Kidney (tissue), 14 donors: ENCODE results near the gene FAM13A. TPM values are rescaled to one million over a fixed set of nuclear protein-coding genes. Genes with fewer than 3 reads are reported as not detected.
A peak's percentile ranks its signal among the peaks of the same experiment; 100 is the strongest.

Source experiments
- DNase-seq, 5 donors: peaks; one replicate each; pipeline ENCODE4 v3.0.0-alpha.2; 2013 to 2020
- FAIRE-seq: peaks from 2 replicates; lab custom pipeline; 2012; peaks lifted over from hg19 to GRCh38; lab: Jason Lieb, UNC
- H3K27ac ChIP-seq, 2 donors: one replicate each; pipeline ENCODE4 v1.7.0; 2013; ENCODE audit warnings: low read depth in 2 of 2, low read length in 2 of 2, inconsistent platforms in 1 of 2
- H3K27me3 ChIP-seq: one replicate; pipeline ENCODE4 v1.7.1; 2013; ENCODE audit warnings: low read length, inconsistent platforms; ENCODE audit not compliant: control insufficient read depth, insufficient read depth
- H3K36me3 ChIP-seq, 3 donors: one replicate each; pipeline versions ENCODE4 v1.7.0 to v1.7.1; 2013; ENCODE audit warnings: low read length in 3 of 3, control low read depth in 1 of 3, inconsistent platforms in 1 of 3; ENCODE audit not compliant: insufficient read depth in 3 of 3, control insufficient read depth in 2 of 3
- H3K4me1 ChIP-seq, 3 donors: one replicate each; pipeline versions ENCODE4 v1.7.0 to v1.7.1; 2013; ENCODE audit warnings: low read length in 3 of 3, inconsistent platforms in 1 of 3, low read depth in 1 of 3; ENCODE audit not compliant: control insufficient read depth in 2 of 3, insufficient read depth in 2 of 3
- H3K4me3 ChIP-seq, 3 donors: one replicate each; pipeline versions ENCODE4 v1.7.0 to v1.8.1; 2013; ENCODE audit warnings: low read length in 3 of 3, control low read depth in 1 of 3, inconsistent platforms in 1 of 3
- H3K9ac ChIP-seq, 3 donors: one replicate each; pipeline versions ENCODE4 v1.7.0 to v1.7.1; 2013; ENCODE audit warnings: low read length in 3 of 3, control low read depth in 1 of 3, inconsistent platforms in 1 of 3
- H3K9me3 ChIP-seq, 3 donors: one replicate each; pipeline versions ENCODE4 v1.7.0 to v1.7.1; 2013; ENCODE audit warnings: low read length in 3 of 3, control low read depth in 1 of 3, inconsistent platforms in 1 of 3; ENCODE audit not compliant: control insufficient read depth in 2 of 3, insufficient read depth in 1 of 3
- CTCF ChIP-seq: IDR thresholded peaks from 3 replicates; pipeline ENCODE4 v1.5.1; 2012; ENCODE audit warnings: mild to moderate bottlenecking, moderate library complexity, borderline replicate concordance; ENCODE audit not compliant: insufficient read depth; ENCODE audit errors: extremely low read depth
- intact Hi-C: fragments of 100-400 bp; cut with DNase I; formaldehyde crosslinking; loops from one replicate; pipeline ENCODE4 v1.11.1; 2022
- polyA plus RNA-seq: library from polyadenylated mRNA; stranded (reverse); fragments of 350-450 nt; fragmentation: Illumina TruSeq; extraction: RNeasy Lipid Tissue Mini Kit (QIAGEN cat#74804); gene quantifications from one replicate; pipeline ENCODE4 v1.2.3, GENCODE V29; 2014; ENCODE audit warnings: low read depth, low replicate concordance; ENCODE audit not compliant: insufficient read depth
- total RNA-seq: library from RNA; stranded (reverse); fragmentation: NEBNext Ultra II Directional; extraction: Animal tissue kit (Norgen Biotek cat#: 25700); gene quantifications from one replicate; pipeline ENCODE4 v1.2.1, GENCODE V29; 2021
- donor health status: control.
- donor health status: control.
- donor health status: control.
- donor health status: control.
- donor health status: control.
- donor health status: DM: yes; HTN: yes; CAD: no.
- donor health status: Normal renal cell carcinoma (clear cell type).

The FAM13A gene
- total and polyA plus RNA-seq, 2 donors from 2014 or later: 12.9 to 48.3 TPM

- DNase-seq: peak in 2 of 5 donors; percentile 22 to 33
- no peak for FAIRE-seq
- TF ChIP-seq CTCF: no peak
- H3K27me3 ChIP-seq: no peaks in the 10 kb centered on the region
- no peaks in the 10 kb centered on the region for H3K9me3 ChIP-seq
- peak overlapping the region in 1 of 3 donors; percentile 67 for H3K9ac ChIP-seq
- H3K4me1 ChIP-seq: peaks cover 0 to 18% (median 9%) of the 10 kb centered on the region in 3 donors
- peak overlapping the region in 2 of 3 donors; percentile 70 to 72 for H3K4me3 ChIP-seq
- peaks cover 0 to 4% (median 0%) of the 10 kb centered on the region in 3 donors for H3K36me3 ChIP-seq
- intact Hi-C loops: no loop called here
- peak overlapping the region; percentile 3 to 7 for H3K27ac ChIP-seq
These were observed 297.7 kb downstream of the FAM13A start for GRCh38 chr4:88759039-88759894.

DNA sequence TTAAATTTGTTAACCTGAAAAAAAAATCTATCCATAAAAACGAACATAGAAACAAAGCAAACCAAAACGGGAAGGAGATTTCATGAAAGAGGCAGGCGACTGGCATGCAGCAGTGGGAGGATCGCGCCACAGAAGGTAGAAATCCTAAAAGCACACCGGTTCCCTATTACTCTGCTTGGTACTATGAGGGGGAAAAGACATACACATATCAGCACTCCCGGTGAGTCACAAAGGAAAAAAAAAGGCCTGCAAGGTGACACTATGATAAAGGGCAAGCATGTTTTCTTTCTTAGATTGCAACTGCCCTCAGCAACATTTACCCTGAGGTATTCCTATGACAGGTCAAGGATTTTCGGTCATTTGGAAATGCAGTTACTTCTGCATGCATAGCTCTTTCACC lies 298.7 kb downstream of the FAM13A start:
- Histone ChIP-seq H3K4me3 (peak overlapping the region in 2 of 3 donors; percentile 70 to 72), H3K27ac (peak overlapping the region; percentile 8 to 48), H3K9me3 (no peaks in the 10 kb centered on the region), H3K9ac (peak overlapping the region in 1 of 3 donors; percentile 67), H3K4me1 (peaks cover 0 to 22% (median 9%) of the 10 kb centered on the region in 3 donors), H3K27me3 (no peaks in the 10 kb centered on the region), H3K36me3 (peaks cover 0 to 4% (median 0%) of the 10 kb centered on the region in 3 donors)
- intact Hi-C loops: no loop called here
- no peak for TF ChIP-seq CTCF
- DNase-seq: no peak
- FAIRE-seq: no peak

DNA sequence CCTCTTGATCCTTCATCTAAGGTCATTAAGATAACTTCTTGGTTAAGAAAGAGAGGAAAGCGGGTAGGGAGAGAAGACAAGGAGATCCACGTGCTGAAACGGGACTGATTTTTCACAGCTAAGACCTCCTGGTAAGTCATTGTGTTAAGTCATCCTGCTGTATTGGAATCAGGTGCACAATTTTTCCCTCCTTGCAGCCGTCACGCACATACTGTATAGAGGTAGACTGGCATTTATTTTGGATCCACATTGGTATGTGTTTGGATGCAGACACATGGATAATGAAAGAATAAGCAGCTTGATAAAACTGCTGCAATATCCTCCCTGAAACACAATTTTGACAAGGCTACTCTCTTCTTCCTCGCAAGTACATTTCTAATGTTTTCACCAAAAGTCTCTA lies 299.2 kb downstream of the FAM13A start:
- Histone ChIP-seq H3K9me3 (no peaks in the 10 kb centered on the region), H3K4me3 (peak overlapping the region in 2 of 3 donors; percentile 70 to 72), H3K9ac (peak overlapping the region in 1 of 3 donors; percentile 67), H3K4me1 (peaks cover 0 to 22% (median 9%) of the 10 kb centered on the region in 3 donors), H3K27ac (peak overlapping the region; percentile 8 to 48), H3K27me3 (no peaks in the 10 kb centered on the region), H3K36me3 (peaks cover 0 to 4% (median 0%) of the 10 kb centered on the region in 3 donors)
- TF ChIP-seq CTCF: no peak
- FAIRE-seq (no peak), DNase-seq (no peak)
- intact Hi-C loops: no loop called here
